Fibroblast of the conjunctiva (primary cell): ENCODE data around the gene CLDN12.
A peak's percentile ranks its signal among the peaks of the same experiment; 100 is the strongest.
"Not testable (repeated sequence)": the region's sequence is repeated elsewhere in the genome, so short reads cannot be mapped to it uniquely, and the experiment has no call there.

Experiments used
- DNase-seq: peaks from one replicate; pipeline ENCODE4 v3.0.0-alpha.2; 2010; ENCODE audit warnings: low read depth

The CLDN12 gene

GRCh38 chr7:90433221-90433620, 30.0 kb downstream of the CLDN12 start:
- no peak for DNase-seq

DNA sequence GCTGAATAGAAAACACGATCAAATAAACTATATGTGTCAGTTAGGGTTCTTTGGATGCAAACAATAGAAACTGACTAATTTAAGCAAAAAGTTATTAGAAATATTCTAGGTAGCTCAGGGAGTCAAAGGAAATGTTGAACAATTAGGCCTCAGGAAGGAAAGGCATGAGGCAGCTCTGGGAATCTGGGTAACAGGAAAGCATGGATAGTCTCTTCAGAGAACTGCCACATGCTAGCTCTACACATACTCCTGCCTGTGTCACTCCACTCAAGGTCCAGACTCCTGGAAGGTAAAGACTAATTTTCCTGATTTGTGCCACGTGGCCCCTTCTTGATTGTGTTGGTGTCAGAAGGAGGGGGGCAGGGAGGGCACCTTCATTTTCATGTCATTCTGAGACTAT, 42.4 kb downstream of the CLDN12 start:
- DNase-seq: no peak

- DNase-seq: no peak
Measured at GRCh38 chr7:90446137-90446899, 43.1 kb downstream of the CLDN12 start.

DNA sequence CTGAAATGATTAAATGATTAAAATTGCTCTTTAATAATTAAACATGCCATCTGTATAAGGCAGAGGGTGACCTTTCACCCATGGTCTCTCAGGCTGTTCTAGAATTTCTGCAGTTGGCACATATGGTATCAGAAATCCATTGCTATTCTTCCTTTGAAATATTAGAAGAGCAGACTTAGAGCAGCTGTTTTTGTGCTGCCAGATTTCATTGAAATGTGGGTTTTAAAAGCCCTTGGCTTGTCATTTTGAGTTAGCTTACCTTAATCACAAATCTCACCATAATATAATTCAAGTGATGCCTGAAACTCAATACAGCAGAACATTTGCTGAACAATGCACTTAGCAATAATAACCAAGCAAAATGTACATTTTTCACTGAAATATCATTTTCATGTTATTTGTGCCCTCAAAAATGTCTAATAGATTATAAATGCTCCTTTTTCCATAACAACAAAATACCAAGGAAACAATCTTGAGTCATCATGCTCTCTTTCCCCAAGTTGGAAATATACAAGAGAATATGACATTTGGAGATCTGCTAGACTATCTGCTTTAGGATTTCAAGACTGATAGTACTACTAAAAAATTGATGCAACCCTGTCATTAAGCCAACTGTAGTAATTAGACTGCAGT, 50.1 kb downstream of the CLDN12 start:
- DNase-seq: no peak

DNA sequence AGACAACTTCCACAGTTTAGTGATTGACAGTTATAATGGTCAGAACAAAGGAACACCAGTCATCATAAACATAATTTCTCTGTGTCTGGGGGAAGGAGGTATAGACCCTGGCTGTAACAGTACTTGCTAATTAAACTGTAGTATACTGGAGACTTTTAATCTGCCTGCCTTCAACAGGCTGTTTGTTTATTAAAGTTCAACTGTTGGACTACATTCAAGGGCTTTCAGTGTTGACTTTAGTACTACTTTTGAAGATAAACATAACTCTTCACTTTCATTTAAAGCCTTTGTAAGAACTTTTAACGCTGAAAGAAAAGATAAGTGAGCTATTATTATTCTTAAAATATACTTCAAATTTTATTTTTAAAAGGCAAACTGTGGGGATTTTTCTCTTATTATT, 50.7 kb downstream of the CLDN12 start:
- DNase-seq: no peak

GRCh38 chr7:90455163-90456030, 52.1 kb downstream of the CLDN12 start:
- DNase-seq: peak; percentile 33

DNA sequence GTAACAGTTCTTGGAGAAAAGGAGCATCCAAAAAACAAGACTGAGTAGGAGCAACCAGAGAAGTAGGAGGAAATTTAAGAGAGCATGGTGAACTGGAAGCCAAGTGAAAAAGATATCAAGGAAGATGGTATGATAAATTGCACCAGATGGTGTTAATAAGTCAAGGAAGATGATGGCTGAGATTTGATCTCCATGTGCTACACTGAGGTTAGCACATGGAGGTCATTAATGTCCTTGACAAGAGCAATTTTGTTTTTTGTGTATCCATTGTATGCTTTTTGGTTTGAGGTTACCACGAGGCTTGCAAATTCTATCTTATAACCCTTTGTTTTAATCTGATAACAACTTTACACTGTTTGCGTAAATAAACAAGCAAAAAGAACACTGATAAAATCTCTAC, 54.8 kb downstream of the CLDN12 start:
- no peak for DNase-seq

GRCh38 chr7:90459888-90460287, 56.6 kb downstream of the CLDN12 start:
- no peak for DNase-seq

GRCh38 chr7:90461219-90461618, 58.0 kb downstream of the CLDN12 start:
- no peak for DNase-seq

- DNase-seq: not testable (repeated sequence)
Measured at GRCh38 chr7:90463151-90463628, 59.9 kb downstream of the CLDN12 start.
